HL-60 (cell line): ENCODE data around the gene CNTNAP5.

Experiments
- DNase-seq, 2 experiments: peaks; one replicate each; pipeline ENCODE4 v3.0.0-alpha.2; 2010 to 2020; ENCODE audit warnings: low read depth in 1 of 2, low spot score in 1 of 2
- H3K27ac ChIP-seq: fragments of 250-450 bp; sonication (Bioruptor Pico); replicated peaks from 2 replicates; pipeline ENCODE4 v1.5.1; 2020; ENCODE audit warnings: mild to moderate bottlenecking, moderate library complexity
- H3K27me3 ChIP-seq: fragments of 250-450 bp; sonication (Bioruptor Pico); 2 replicates; pipeline ENCODE4 v1.5.1; 2021; ENCODE audit warnings: mild to moderate bottlenecking, moderate library complexity; ENCODE audit not compliant: insufficient read depth, poor library complexity, severe bottlenecking
- H3K4me3 ChIP-seq: replicated peaks from 2 replicates; pipeline ENCODE4 v1.5.1; 2011; ENCODE audit warnings: mild to moderate bottlenecking, control low read depth, low read length; ENCODE audit not compliant: insufficient read depth
- CTCF ChIP-seq: IDR thresholded peaks from one replicate; pipeline ENCODE4 v1.5.1; 2011; ENCODE audit warnings: low read length, control low read depth, inconsistent platforms; ENCODE audit not compliant: insufficient read depth
- GABPA ChIP-seq: IDR thresholded peaks from 2 replicates; pipeline ENCODE4 v1.6.1; 2012; ENCODE audit warnings: low read depth
- POLR2AphosphoS5 ChIP-seq: IDR thresholded peaks from 2 replicates; pipeline ENCODE4 v1.6.1; 2012; ENCODE audit warnings: low read depth
- REST ChIP-seq: IDR thresholded peaks from 2 replicates; pipeline ENCODE4 v1.6.1; 2012; ENCODE audit warnings: low read depth; ENCODE audit not compliant: insufficient replicate concordance
- SPI1 ChIP-seq: IDR thresholded peaks from 2 replicates; pipeline ENCODE4 v1.6.1; 2012; ENCODE audit warnings: low read depth, mild to moderate bottlenecking, borderline replicate concordance

Gene CNTNAP5

GRCh38 chr2:124805060-124805459, 780.0 kb downstream of the CNTNAP5 start:
- no peak for DNase-seq
- H3K4me3 ChIP-seq, result no peak overlapping the region
- H3K27me3 ChIP-seq, result no peaks in the 10 kb centered on the region
- TF ChIP-seq SPI1 (no peak), GABPA (no peak), CTCF (no peak), REST (no peak), POLR2AphosphoS5 (no peak)
- H3K27ac ChIP-seq, result no peak overlapping the region

GRCh38 chr2:124810132-124810531, 785.0 kb downstream of the CNTNAP5 start:
- H3K27ac ChIP-seq, result no peak overlapping the region
- no peaks in the 10 kb centered on the region for H3K27me3 ChIP-seq
- DNase-seq, result no peak
- TF ChIP-seq SPI1 (no peak), GABPA (no peak), CTCF (no peak), POLR2AphosphoS5 (no peak), REST (no peak)
- no peak overlapping the region for H3K4me3 ChIP-seq

- no peak for TF ChIP-seq POLR2AphosphoS5
- no peak for TF ChIP-seq GABPA
- no peak for DNase-seq
Observed at GRCh38 chr2:124814968-124815745, 790.1 kb downstream of the CNTNAP5 start.

GRCh38 chr2:124816007-124816406, 790.9 kb downstream of the CNTNAP5 start:
- Histone ChIP-seq H3K27ac (no peak overlapping the region), H3K27me3 (no peaks in the 10 kb centered on the region), H3K4me3 (no peak overlapping the region)
- no peak for TF ChIP-seq SPI1
- TF ChIP-seq POLR2AphosphoS5, result no peak
- no peak for TF ChIP-seq REST
- no peak for TF ChIP-seq GABPA
- TF ChIP-seq CTCF, result no peak
- DNase-seq, result no peak

More at GRCh38 chr2:124814968-124815745, 790.1 kb downstream of the CNTNAP5 start:
- Histone ChIP-seq H3K4me3 (no peak overlapping the region), H3K27ac (no peak overlapping the region), H3K27me3 (no peaks in the 10 kb centered on the region)
